CD8-positive, alpha-beta memory T cell (primary cell): ENCODE results near the gene MDH1. TPM values are rescaled to one million over a fixed set of nuclear protein-coding genes. Genes with fewer than 3 reads are reported as not detected.
"Not testable (repeated sequence)": the region's sequence is repeated elsewhere in the genome, so short reads cannot be mapped to it uniquely, and the experiment has no call there.

Experiments used
- CTCF ChIA-PET: fragments of 350-600 bp; sonication (Branson Sonifier 250); formaldehyde crosslinking; loops from one replicate; lab custom pipeline; 2021; ENCODE audit warnings: antibody characterized with exemption; lab: Charles Lee
- POLR2A ChIA-PET: fragments of 350-600 bp; sonication (Branson Sonifier 250); formaldehyde crosslinking; loops from one replicate; lab custom pipeline; 2021; ENCODE audit warnings: antibody characterized with exemption; lab: Charles Lee
- DNase-seq, 5 donors: peaks; one replicate each; pipeline versions ENCODE4 v3.0.0 to v3.0.0-alpha.2; 2020 to 2022; ENCODE audit warnings: mixed read lengths in 1 of 5
- H3K27ac ChIP-seq: one replicate; pipeline ENCODE4 v1.7.0; 2013; ENCODE audit warnings: low read depth, mild to moderate bottlenecking, low read length, moderate library complexity
- H3K27me3 ChIP-seq: 2 replicates; pipeline ENCODE4 v1.7.0; 2013; ENCODE audit warnings: low read length, mild to moderate bottlenecking; ENCODE audit not compliant: insufficient read depth, poor library complexity, severe bottlenecking
- H3K36me3 ChIP-seq: 2 replicates; pipeline ENCODE4 v1.7.0; 2013; ENCODE audit warnings: mild to moderate bottlenecking, low read length, moderate library complexity; ENCODE audit not compliant: insufficient read depth
- H3K4me1 ChIP-seq: 2 replicates; pipeline ENCODE4 v1.7.0; 2013; ENCODE audit warnings: mild to moderate bottlenecking, low read length, moderate library complexity; ENCODE audit not compliant: insufficient read depth
- H3K4me3 ChIP-seq: 2 replicates; pipeline ENCODE4 v1.7.0; 2013; ENCODE audit warnings: mild to moderate bottlenecking, low read length
- H3K9me3 ChIP-seq: 2 replicates; pipeline ENCODE4 v1.7.0; 2013; ENCODE audit warnings: mild to moderate bottlenecking, low read length
- H3K27ac Mint-ChIP-seq, 8 donors: one replicate each; pipeline ENCODE4 v1.8.0; 2020 to 2021; ENCODE audit warnings: mixed read lengths in 8 of 8, mild to moderate bottlenecking in 6 of 8, inconsistent platforms in 3 of 8, moderate library complexity in 3 of 8
- H3K27me3 Mint-ChIP-seq, 2 donors: one replicate each; pipeline ENCODE4 v1.8.0; 2020 to 2021; ENCODE audit warnings: mixed read lengths in 2 of 2, mild to moderate bottlenecking in 1 of 2, moderate library complexity in 1 of 2
- H3K36me3 Mint-ChIP-seq, 3 donors: one replicate each; pipeline ENCODE4 v1.8.0; 2020 to 2021; ENCODE audit warnings: mixed read lengths in 3 of 3, inconsistent platforms in 1 of 3, mild to moderate bottlenecking in 1 of 3
- H3K4me1 Mint-ChIP-seq, 3 donors: one replicate each; pipeline ENCODE4 v1.8.0; 2020 to 2021; ENCODE audit warnings: mixed read lengths in 3 of 3, inconsistent platforms in 1 of 3, mild to moderate bottlenecking in 1 of 3
- H3K4me3 Mint-ChIP-seq, 7 donors: one replicate each; pipeline ENCODE4 v1.8.0; 2020 to 2021; ENCODE audit warnings: mixed read lengths in 7 of 7, mild to moderate bottlenecking in 6 of 7, moderate library complexity in 4 of 7, inconsistent platforms in 2 of 7
- H3K9me3 Mint-ChIP-seq, 5 donors: one replicate each; pipeline ENCODE4 v1.8.0; 2020 to 2022; ENCODE audit warnings: mixed read lengths in 5 of 5, mild to moderate bottlenecking in 3 of 5, moderate library complexity in 2 of 5, inconsistent platforms in 1 of 5
- polyA plus RNA-seq: library from polyadenylated mRNA; unstranded; fragments of 300-500 nt; fragmentation: Illumina TruSeq; gene quantifications from one replicate; pipeline ENCODE4 v1.2.3, GENCODE V29; 2021
- total RNA-seq, 2 experiments: library from RNA; stranded (reverse); gene quantifications; one replicate each; pipeline ENCODE4 v1.2.3, GENCODE V29; 2021

Gene MDH1
- total and polyA plus RNA-seq, 3 experiments from 2014 or later = 182 to 241 (median 191) TPM

- H3K27me3 ChIP-seq, H3K4me3 ChIP-seq, H3K27ac ChIP-seq, H3K4me3 Mint-ChIP-seq, H3K4me1 Mint-ChIP-seq, H3K27me3 Mint-ChIP-seq, POLR2A ChIA-PET, H3K9me3 ChIP-seq, H3K4me1 ChIP-seq, H3K36me3 ChIP-seq: not testable (repeated sequence)
- H3K27ac Mint-ChIP-seq = peak overlapping the region in 1 of 8 donors; percentile 3
- CTCF ChIA-PET = interaction anchor here (1.5 kb wide), 1 partner anchor 12 kb away, joined by 3 read pairs; no protein-coding TSS in a partner anchor
- H3K9me3 Mint-ChIP-seq = peaks cover 6 to 55% (median 42%) of the 10 kb centered on the region in 5 donors
- peak in 1 of 5 donors; percentile 10 for DNase-seq
- H3K36me3 Mint-ChIP-seq = peaks cover 17 to 77% (median 56%) of the 10 kb centered on the region in 3 donors
These were observed 30.9 kb upstream of the MDH1 start for GRCh38 chr2:63557819-63558218.

GRCh38 chr2:63558922-63559321 lies 29.8 kb upstream of the MDH1 start:
- H3K4me1 ChIP-seq, H3K27ac ChIP-seq, H3K27me3 ChIP-seq, H3K36me3 ChIP-seq, H3K4me3 ChIP-seq, CTCF ChIA-PET, DNase-seq, POLR2A ChIA-PET, H3K27me3 Mint-ChIP-seq, H3K9me3 ChIP-seq, H3K4me3 Mint-ChIP-seq, H3K27ac Mint-ChIP-seq, H3K4me1 Mint-ChIP-seq: not testable (repeated sequence)
- Mint-ChIP-seq H3K9me3 (peaks cover 6 to 55% (median 42%) of the 10 kb centered on the region in 5 donors), H3K36me3 (peaks cover 16 to 66% (median 59%) of the 10 kb centered on the region in 3 donors)

- Histone ChIP-seq H3K27me3 (no peaks in the 10 kb centered on the region), H3K4me1 (no peaks in the 10 kb centered on the region), H3K4me3 (no peak overlapping the region), H3K36me3 (no peaks in the 10 kb centered on the region), H3K27ac (no peak overlapping the region), H3K9me3 (peaks cover 3% of the 10 kb centered on the region)
- Mint-ChIP-seq H3K4me3 (no peak overlapping the region), H3K4me1 (peaks cover 3 to 4% (median 4%) of the 10 kb centered on the region in 3 donors), H3K36me3 (peaks cover 9 to 60% (median 34%) of the 10 kb centered on the region in 3 donors), H3K27me3 (no peaks in the 10 kb centered on the region), H3K27ac (no peak overlapping the region), H3K9me3 (peaks cover 3 to 42% (median 28%) of the 10 kb centered on the region in 5 donors)
- POLR2A ChIA-PET = no interaction called here
- DNase-seq = no peak
- CTCF ChIA-PET = no interaction called here
These were observed 26.0 kb upstream of the MDH1 start for GRCh38 chr2:63562751-63563150.

GRCh38 chr2:63569740-63570139 lies 19.0 kb upstream of the MDH1 start:
- CTCF ChIA-PET = interaction anchor here (1.0 kb wide), 1 partner anchor 12 kb away, joined by 3 read pairs; no protein-coding TSS in a partner anchor
- no peak overlapping the region for H3K27ac ChIP-seq

GRCh38 chr2:63571291-63571690 lies 17.5 kb upstream of the MDH1 start:
- DNase-seq = no peak
- H3K4me1 Mint-ChIP-seq = peaks cover 0 to under 1% (median 0%) of the 10 kb centered on the region in 3 donors
- no peaks in the 10 kb centered on the region for H3K27me3 Mint-ChIP-seq
- Histone ChIP-seq H3K27ac (no peak overlapping the region), H3K4me3 (no peak overlapping the region), H3K9me3 (no peaks in the 10 kb centered on the region), H3K36me3 (no peaks in the 10 kb centered on the region), H3K4me1 (no peaks in the 10 kb centered on the region), H3K27me3 (no peaks in the 10 kb centered on the region)
- peaks cover 15 to 60% (median 20%) of the 10 kb centered on the region in 3 donors for H3K36me3 Mint-ChIP-seq
- POLR2A ChIA-PET = no interaction called here
- no peak overlapping the region for H3K4me3 Mint-ChIP-seq
- H3K9me3 Mint-ChIP-seq = peaks cover 5 to 32% (median 27%) of the 10 kb centered on the region in 5 donors
- H3K27ac Mint-ChIP-seq = no peak overlapping the region
- CTCF ChIA-PET = no interaction called here

More at GRCh38 chr2:63569740-63570139, 19.0 kb upstream of the MDH1 start:
- Mint-ChIP-seq H3K36me3 (peaks cover 17 to 65% (median 20%) of the 10 kb centered on the region in 3 donors), H3K27ac (no peak overlapping the region), H3K4me1 (peaks cover 0 to 1% (median 0%) of the 10 kb centered on the region in 3 donors), H3K4me3 (no peak overlapping the region), H3K9me3 (peaks cover 5 to 32% (median 27%) of the 10 kb centered on the region in 5 donors), H3K27me3 (no peaks in the 10 kb centered on the region)
- H3K36me3 ChIP-seq = no peaks in the 10 kb centered on the region
- H3K27me3 ChIP-seq = no peaks in the 10 kb centered on the region
- H3K4me3 ChIP-seq = no peak overlapping the region
- no peaks in the 10 kb centered on the region for H3K4me1 ChIP-seq
- no peaks in the 10 kb centered on the region for H3K9me3 ChIP-seq
- DNase-seq = no peak
- POLR2A ChIA-PET = no interaction called here

- no peak for DNase-seq
- CTCF ChIA-PET = no interaction called here
These were observed 16.8 kb upstream of the MDH1 start for GRCh38 chr2:63572001-63572400.

GRCh38 chr2:63573026-63573425 lies 15.7 kb upstream of the MDH1 start:
- POLR2A ChIA-PET = not testable (repeated sequence)

More at GRCh38 chr2:63572001-63572400, 16.8 kb upstream of the MDH1 start:
- no peaks in the 10 kb centered on the region for H3K4me1 ChIP-seq
- no peak overlapping the region for H3K27ac ChIP-seq
- Mint-ChIP-seq H3K27ac (no peak overlapping the region), H3K27me3 (no peaks in the 10 kb centered on the region), H3K36me3 (peaks cover 15 to 53% (median 20%) of the 10 kb centered on the region in 3 donors), H3K4me3 (no peak overlapping the region), H3K9me3 (peaks cover 5 to 31% (median 27%) of the 10 kb centered on the region in 5 donors), H3K4me1 (no peaks in the 10 kb centered on the region)
- no peaks in the 10 kb centered on the region for H3K27me3 ChIP-seq
- H3K9me3 ChIP-seq = no peaks in the 10 kb centered on the region
- H3K4me3 ChIP-seq = no peak overlapping the region
- POLR2A ChIA-PET = no interaction called here
- H3K36me3 ChIP-seq = no peaks in the 10 kb centered on the region

GRCh38 chr2:63573726-63574345 lies 14.9 kb upstream of the MDH1 start:
- H3K27me3 Mint-ChIP-seq, H3K27me3 ChIP-seq, POLR2A ChIA-PET, H3K9me3 ChIP-seq, CTCF ChIA-PET, H3K4me3 ChIP-seq, H3K4me1 Mint-ChIP-seq, H3K27ac ChIP-seq, H3K36me3 ChIP-seq, H3K27ac Mint-ChIP-seq, DNase-seq, H3K4me1 ChIP-seq: not testable (repeated sequence)
- Mint-ChIP-seq H3K9me3 (peaks cover 0 to 14% (median 13%) of the 10 kb centered on the region in 5 donors), H3K4me3 (peak overlapping the region in 1 of 7 donors; percentile 34), H3K36me3 (peaks cover 11 to 34% (median 12%) of the 10 kb centered on the region in 3 donors)

More at GRCh38 chr2:63573026-63573425, 15.7 kb upstream of the MDH1 start:
- H3K27me3 ChIP-seq, H3K27ac Mint-ChIP-seq, H3K4me3 ChIP-seq, H3K27ac ChIP-seq, DNase-seq, H3K9me3 ChIP-seq, CTCF ChIA-PET, H3K4me1 ChIP-seq, H3K36me3 ChIP-seq, H3K27me3 Mint-ChIP-seq, H3K4me1 Mint-ChIP-seq, H3K4me3 Mint-ChIP-seq: not testable (repeated sequence)
- Mint-ChIP-seq H3K9me3 (peaks cover 5 to 22% (median 21%) of the 10 kb centered on the region in 5 donors), H3K36me3 (peaks cover 14 to 42% (median 17%) of the 10 kb centered on the region in 3 donors)
